Measurements from ENCODE around the gene ITGB5. TPM values are rescaled to one million over a fixed set of nuclear protein-coding genes. Genes with fewer than 3 reads are reported as not detected.

ITGB5 gene
- total and polyA plus RNA-seq, 2 donors (not counting 1 experiment from before 2014, with no cell fraction given) = 0.15 to 0.54 TPM

- H3K36me3 ChIP-seq (replicated peaks in 1 of 2; ENCODE audit: control extremely low read depth in 1 of 2, control insufficient read depth in 1 of 2, extremely low read depth in 1 of 2, insufficient read depth in 2 of 2, low read length in 1 of 2) = no peaks in the 10 kb centered on the region
- H3K27ac ChIP-seq (ENCODE audit: low read length in 2 of 2) = no peak overlapping the region
- no peak overlapping the region for H2AFZ ChIP-seq (ENCODE audit: insufficient read depth, low read depth, low read length, poor library complexity, severe bottlenecking)
- POLR2A ChIA-PET = no interaction called here
- H3K4me1 ChIP-seq (ENCODE audit: control insufficient read depth in 2 of 2, insufficient read depth in 2 of 2, low read length in 2 of 2) = peaks cover 0 to 4% of the 10 kb centered on the region in 2 donors
- H3K4me3 ChIP-seq (ENCODE audit: control extremely low read depth in 1 of 5, extremely low read depth in 1 of 5, insufficient read depth in 1 of 5, low read depth in 2 of 5, low read length in 4 of 5) = no peak overlapping the region
- H3K27me3 ChIP-seq (replicated peaks in 1 of 4; ENCODE audit: control extremely low read depth in 1 of 4, control insufficient read depth in 3 of 4, insufficient read depth in 4 of 4, low read length in 3 of 4) = no peaks in the 10 kb centered on the region
- no peaks in the 10 kb centered on the region for H4K20me1 ChIP-seq (ENCODE audit: control insufficient read depth, insufficient read depth, low read length, poor library complexity, severe bottlenecking)
- H3K79me2 ChIP-seq (ENCODE audit: control insufficient read depth, insufficient read depth, low read length) = no peaks in the 10 kb centered on the region
- CTCF ChIA-PET = interaction anchor here (0.6 to 5.4 kb wide), 17 partner anchors 7 to 830 kb away, joined by 3 to 63 read pairs (median 5); no protein-coding TSS in a partner anchor
- H3K4me1 Mint-ChIP-seq = peaks cover 4% of the 10 kb centered on the region
- H3K27ac Mint-ChIP-seq = no peak overlapping the region
- DNase-seq (no peak), ATAC-seq (ENCODE audit: low read depth) (no peak)
- no peaks in the 10 kb centered on the region for H3K9me3 ChIP-seq (ENCODE audit: control extremely low read depth in 1 of 3, control insufficient read depth in 2 of 3, insufficient read depth in 1 of 3, low read length in 2 of 3)
- intact Hi-C loops (cut with micrococcal nuclease) = no loop called here
- no peaks in the 10 kb centered on the region for H3K9me3 Mint-ChIP-seq (ENCODE audit: insufficient read depth)
- no peak overlapping the region for H3K4me2 ChIP-seq (replicated peaks; ENCODE audit: low read depth, low read length, poor library complexity, severe bottlenecking)
- H3K27me3 Mint-ChIP-seq = no peaks in the 10 kb centered on the region
- 96% methylated on average over 11 of the region's 14 CpGs for WGBS (ENCODE audit: insufficient coverage)
- H3K4me3 Mint-ChIP-seq = no peak overlapping the region
- TF ChIP-seq EZH2 (IDR thresholded peaks at IDR 0.05; ENCODE audit: borderline replicate concordance, insufficient read depth, low read depth, low read length, poor library complexity, severe bottlenecking) (no peak), CTCF (IDR thresholded peaks at IDR 0.05) (no peak)
- no peak overlapping the region for H3K9ac ChIP-seq (ENCODE audit: low read length)
Observed at GRCh38 chr3:124759666-124760401, 127.3 kb downstream of the ITGB5 start.
